CD4-positive, alpha-beta T cell treated with Interleukin-17A for 4 hours (primary cell): Measurements from ENCODE around the gene EID1.
"Not testable (repeated sequence)": the region's sequence is repeated elsewhere in the genome, so short reads cannot be mapped to it uniquely, and the experiment has no call there.

ENCODE experiments used
- DNase-seq: peaks from one replicate; pipeline ENCODE4 v3.0.0-alpha.2; 2020; ENCODE audit warnings: mixed read lengths

Gene EID1

GRCh38 chr15:48871542-48871941 is 6.4 kb upstream of the EID1 start:
- DNase-seq: no peak

- DNase-seq: no peak
Measured at GRCh38 chr15:48872632-48873031, 5.3 kb upstream of the EID1 start.

GRCh38 chr15:48875241-48875960 is 2.5 kb upstream of the EID1 start:
- no peak for DNase-seq

- DNase-seq: no peak
Measured at GRCh38 chr15:48876057-48876456, 1.9 kb upstream of the EID1 start.

- DNase-seq: no peak
Measured at GRCh38 chr15:48880070-48880634, 2.2 kb downstream of the EID1 start.

GRCh38 chr15:48883699-48884098 is 5.8 kb downstream of the EID1 start:
- DNase-seq: no peak

- DNase-seq: no peak
Measured at GRCh38 chr15:48887144-48887543, 9.2 kb downstream of the EID1 start.

GRCh38 chr15:48888191-48888590 is 10.3 kb downstream of the EID1 start:
- DNase-seq: no peak

- no peak for DNase-seq
Measured at GRCh38 chr15:48888836-48889235, 10.9 kb downstream of the EID1 start.

- no peak for DNase-seq
Measured at GRCh38 chr15:48889925-48890324, 12.0 kb downstream of the EID1 start.

- no peak for DNase-seq
Measured at GRCh38 chr15:48890375-48890972, 12.5 kb downstream of the EID1 start.

- DNase-seq: no peak
Measured at GRCh38 chr15:48891232-48891765, 13.4 kb downstream of the EID1 start.

- DNase-seq: no peak
Measured at GRCh38 chr15:48893311-48893710, 15.4 kb downstream of the EID1 start.

GRCh38 chr15:48896869-48897814 is 19.2 kb downstream of the EID1 start:
- DNase-seq: no peak

- DNase-seq: no peak
Measured at GRCh38 chr15:48898032-48898431, 20.1 kb downstream of the EID1 start.

GRCh38 chr15:48898446-48898845 is 20.5 kb downstream of the EID1 start:
- DNase-seq: no peak

GRCh38 chr15:48899793-48900192 is 21.9 kb downstream of the EID1 start:
- DNase-seq: no peak

GRCh38 chr15:48904758-48905157 is 26.8 kb downstream of the EID1 start:
- no peak for DNase-seq

- no peak for DNase-seq
Measured at GRCh38 chr15:48905216-48905615, 27.3 kb downstream of the EID1 start.

- no peak for DNase-seq
Measured at GRCh38 chr15:48905847-48906246, 27.9 kb downstream of the EID1 start.

GRCh38 chr15:48909313-48909712 is 31.4 kb downstream of the EID1 start:
- DNase-seq: not testable (repeated sequence)

- not testable (repeated sequence) for DNase-seq
Measured at GRCh38 chr15:48910554-48910953, 32.6 kb downstream of the EID1 start.

GRCh38 chr15:48913141-48913540 is 35.2 kb downstream of the EID1 start:
- DNase-seq: no peak
